Measurements from ENCODE around the gene LGALS14.

DNA sequence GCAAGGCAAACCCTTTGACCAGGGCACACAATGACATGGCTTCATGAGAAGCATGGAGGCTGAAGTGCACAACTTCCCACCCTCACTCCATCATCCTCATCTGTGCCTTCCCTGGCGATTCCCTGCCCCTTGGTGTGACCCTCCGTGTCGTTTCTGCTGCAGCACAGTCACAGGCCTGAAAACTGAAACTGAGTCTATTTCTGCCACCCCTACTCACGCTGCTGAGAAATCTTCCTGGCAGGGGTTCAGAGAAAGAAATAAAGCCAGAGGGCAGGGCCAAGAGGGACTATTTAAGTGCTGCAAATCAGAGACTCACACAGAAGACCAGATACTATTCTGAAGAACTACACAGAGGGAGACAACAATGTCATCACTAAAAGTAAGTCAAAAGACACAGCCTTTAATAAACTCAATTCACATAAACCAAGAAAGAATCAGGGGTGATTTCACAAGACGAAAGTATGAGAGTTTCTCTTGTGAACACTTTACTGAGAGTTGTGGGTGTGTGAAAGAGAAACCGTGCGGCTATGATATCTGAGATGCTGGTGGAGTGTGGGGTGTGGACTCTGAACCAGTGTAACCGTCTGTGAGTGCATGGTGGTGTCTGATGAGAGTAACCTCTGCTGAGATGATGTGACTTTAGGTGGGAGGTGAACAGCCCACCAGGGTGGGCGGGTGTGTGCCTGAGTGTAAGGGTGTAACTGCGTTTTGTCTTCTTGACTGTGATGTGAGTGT is 25.1 kb upstream of the LGALS14 start:
- TF ChIP-seq, protein P1, sequence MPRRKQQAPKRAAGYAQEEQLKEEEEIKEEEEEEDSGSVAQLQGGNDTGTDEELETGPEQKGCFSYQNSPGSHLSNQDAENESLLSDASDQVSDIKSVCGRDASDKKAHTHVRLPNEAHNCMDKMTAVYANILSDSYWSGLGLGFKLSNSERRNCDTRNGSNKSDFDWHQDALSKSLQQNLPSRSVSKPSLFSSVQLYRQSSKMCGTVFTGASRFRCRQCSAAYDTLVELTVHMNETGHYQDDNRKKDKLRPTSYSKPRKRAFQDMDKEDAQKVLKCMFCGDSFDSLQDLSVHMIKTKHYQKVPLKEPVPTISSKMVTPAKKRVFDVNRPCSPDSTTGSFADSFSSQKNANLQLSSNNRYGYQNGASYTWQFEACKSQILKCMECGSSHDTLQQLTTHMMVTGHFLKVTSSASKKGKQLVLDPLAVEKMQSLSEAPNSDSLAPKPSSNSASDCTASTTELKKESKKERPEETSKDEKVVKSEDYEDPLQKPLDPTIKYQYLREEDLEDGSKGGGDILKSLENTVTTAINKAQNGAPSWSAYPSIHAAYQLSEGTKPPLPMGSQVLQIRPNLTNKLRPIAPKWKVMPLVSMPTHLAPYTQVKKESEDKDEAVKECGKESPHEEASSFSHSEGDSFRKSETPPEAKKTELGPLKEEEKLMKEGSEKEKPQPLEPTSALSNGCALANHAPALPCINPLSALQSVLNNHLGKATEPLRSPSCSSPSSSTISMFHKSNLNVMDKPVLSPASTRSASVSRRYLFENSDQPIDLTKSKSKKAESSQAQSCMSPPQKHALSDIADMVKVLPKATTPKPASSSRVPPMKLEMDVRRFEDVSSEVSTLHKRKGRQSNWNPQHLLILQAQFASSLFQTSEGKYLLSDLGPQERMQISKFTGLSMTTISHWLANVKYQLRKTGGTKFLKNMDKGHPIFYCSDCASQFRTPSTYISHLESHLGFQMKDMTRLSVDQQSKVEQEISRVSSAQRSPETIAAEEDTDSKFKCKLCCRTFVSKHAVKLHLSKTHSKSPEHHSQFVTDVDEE (CRISPR knock-in tag; IDR thresholded peaks at IDR 0.05), result no peak
- TF ChIP-seq ARNTL (CRISPR knock-in tag; IDR thresholded peaks at IDR 0.05; ENCODE audit: borderline replicate concordance, low read depth) (no peak), GLIS3 (CRISPR knock-in tag; IDR thresholded peaks at IDR 0.05) (no peak), ZFP3 (CRISPR knock-in tag; IDR thresholded peaks at IDR 0.05) (no peak), RARB (CRISPR knock-in tag; IDR thresholded peaks at IDR 0.05) (no peak), ZNF565 (CRISPR knock-in tag; conservative IDR thresholded peaks at IDR 0.05; ENCODE audit: low read depth) (no peak), SNAI2 (CRISPR knock-in tag; IDR thresholded peaks at IDR 0.05) (no peak)
- TF ChIP-seq, protein P2, sequence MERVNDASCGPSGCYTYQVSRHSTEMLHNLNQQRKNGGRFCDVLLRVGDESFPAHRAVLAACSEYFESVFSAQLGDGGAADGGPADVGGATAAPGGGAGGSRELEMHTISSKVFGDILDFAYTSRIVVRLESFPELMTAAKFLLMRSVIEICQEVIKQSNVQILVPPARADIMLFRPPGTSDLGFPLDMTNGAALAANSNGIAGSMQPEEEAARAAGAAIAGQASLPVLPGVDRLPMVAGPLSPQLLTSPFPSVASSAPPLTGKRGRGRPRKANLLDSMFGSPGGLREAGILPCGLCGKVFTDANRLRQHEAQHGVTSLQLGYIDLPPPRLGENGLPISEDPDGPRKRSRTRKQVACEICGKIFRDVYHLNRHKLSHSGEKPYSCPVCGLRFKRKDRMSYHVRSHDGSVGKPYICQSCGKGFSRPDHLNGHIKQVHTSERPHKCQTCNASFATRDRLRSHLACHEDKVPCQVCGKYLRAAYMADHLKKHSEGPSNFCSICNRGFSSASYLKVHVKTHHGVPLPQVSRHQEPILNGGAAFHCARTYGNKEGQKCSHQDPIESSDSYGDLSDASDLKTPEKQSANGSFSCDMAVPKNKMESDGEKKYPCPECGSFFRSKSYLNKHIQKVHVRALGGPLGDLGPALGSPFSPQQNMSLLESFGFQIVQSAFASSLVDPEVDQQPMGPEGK (CRISPR knock-in tag; IDR thresholded peaks at IDR 0.05; ENCODE audit: borderline replicate concordance), result no peak
- TF ChIP-seq, protein P3, sequence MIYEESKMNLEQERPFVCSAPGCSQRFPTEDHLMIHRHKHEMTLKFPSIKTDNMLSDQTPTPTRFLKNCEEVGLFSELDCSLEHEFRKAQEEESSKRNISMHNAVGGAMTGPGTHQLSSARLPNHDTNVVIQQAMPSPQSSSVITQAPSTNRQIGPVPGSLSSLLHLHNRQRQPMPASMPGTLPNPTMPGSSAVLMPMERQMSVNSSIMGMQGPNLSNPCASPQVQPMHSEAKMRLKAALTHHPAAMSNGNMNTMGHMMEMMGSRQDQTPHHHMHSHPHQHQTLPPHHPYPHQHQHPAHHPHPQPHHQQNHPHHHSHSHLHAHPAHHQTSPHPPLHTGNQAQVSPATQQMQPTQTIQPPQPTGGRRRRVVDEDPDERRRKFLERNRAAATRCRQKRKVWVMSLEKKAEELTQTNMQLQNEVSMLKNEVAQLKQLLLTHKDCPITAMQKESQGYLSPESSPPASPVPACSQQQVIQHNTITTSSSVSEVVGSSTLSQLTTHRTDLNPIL (CRISPR knock-in tag; IDR thresholded peaks at IDR 0.05; ENCODE audit: low read depth), result no peak
